HEK293 (cell line): ENCODE results near the gene FAM98C.

ENCODE experiments used
- ZBTB49 ChIP-seq: fragments of 450-650 bp; formaldehyde crosslinking; IDR thresholded peaks from 2 replicates; pipeline ENCODE4 v1.5.1; 2016; ENCODE audit warnings: missing biosample characterization, missing genetic modification characterization, low read depth
- ZNF776 ChIP-seq: fragments of 450-650 bp; formaldehyde crosslinking; IDR thresholded peaks from 2 replicates; pipeline ENCODE4 v1.5.0; 2017; ENCODE audit warnings: missing biosample characterization, missing genetic modification characterization, borderline replicate concordance

- TF ChIP-seq ZBTB49 (tag by site-specific recombination) = no peak
- TF ChIP-seq ZNF776 (tag by site-specific recombination) = no peak
Measured at GRCh38 chr19:38371081-38371480, 31.8 kb upstream of the FAM98C start.
